A673 (cell line): ENCODE measurements around the gene IL12A. TPM values are rescaled to one million over a fixed set of nuclear protein-coding genes. Genes with fewer than 3 reads are reported as not detected.

Experiments used
- BruUV-seq: library from RNA; stranded (reverse); fragments of 400-500 nt; replicated peaks from 2 replicates; lab custom pipeline; 2021; lab: Mats Ljungman, UMichigan
- CTCF ChIA-PET: fragments of 300-600 bp; sonication (Branson Sonifier 250); formaldehyde crosslinking; loops from one replicate; lab custom pipeline; 2022; ENCODE audit warnings: antibody characterized with exemption; lab: Charles Lee
- POLR2A ChIA-PET: fragments of 300-600 bp; sonication (Branson Sonifier 250); formaldehyde crosslinking; loops from one replicate; lab custom pipeline; 2022; ENCODE audit warnings: antibody characterized with exemption; ENCODE audit not compliant: low non-redundant PET; lab: Charles Lee
- DNase-seq: peaks from one replicate; pipeline ENCODE4 v3.0.0-alpha.2; 2015; ENCODE audit warnings: low spot score
- H3K27ac ChIP-seq: fragments of 200-600 bp; sonication (generic); 2 replicates; pipeline ENCODE4 v1.5.1; 2016; ENCODE audit warnings: mixed run types, low read depth, mild to moderate bottlenecking, mixed read lengths, antibody characterized with exemption, low read length; ENCODE audit not compliant: poor library complexity, severe bottlenecking
- H3K27me3 ChIP-seq: fragments of 200-600 bp; sonication (generic); replicated peaks from 2 replicates; pipeline ENCODE4 v1.6.1; 2017; ENCODE audit warnings: mixed run types, low read depth, mild to moderate bottlenecking, mixed read lengths, antibody characterized with exemption, low read length; ENCODE audit not compliant: insufficient read depth, poor library complexity
- H3K36me3 ChIP-seq: fragments of 200-600 bp; sonication (generic); 2 replicates; pipeline ENCODE4 v1.6.1; 2016; ENCODE audit warnings: mixed run types, mild to moderate bottlenecking, mixed read lengths, antibody characterized with exemption, low read length; ENCODE audit not compliant: insufficient read depth, poor library complexity, severe bottlenecking
- H3K4me1 ChIP-seq: fragments of 200-600 bp; sonication (generic); 2 replicates; pipeline ENCODE4 v1.6.1; 2017; ENCODE audit warnings: mixed run types, mild to moderate bottlenecking, mixed read lengths, antibody characterized with exemption, low read length; ENCODE audit not compliant: insufficient read depth, poor library complexity, severe bottlenecking
- H3K4me3 ChIP-seq: fragments of 200-600 bp; sonication (generic); 2 replicates; pipeline ENCODE4 v1.5.1; 2016; ENCODE audit warnings: low read depth, mixed run types, mild to moderate bottlenecking, mixed read lengths, low read length; ENCODE audit not compliant: poor library complexity, severe bottlenecking
- H3K9me3 ChIP-seq: fragments of 200-600 bp; sonication (generic); 2 replicates; pipeline ENCODE4 v1.6.1; 2016; ENCODE audit warnings: mixed run types, low read depth, mild to moderate bottlenecking, mixed read lengths, antibody characterized with exemption, low read length; ENCODE audit not compliant: poor library complexity, severe bottlenecking
- CTCF ChIP-seq: fragments of 300-800, 200-600 bp; sonication (generic); conservative IDR thresholded peaks from 2 replicates; pipeline ENCODE4 v1.5.1; 2017; ENCODE audit warnings: low read depth, mild to moderate bottlenecking, antibody characterized with exemption, low read length, moderate library complexity, mixed read lengths
- EZH2 ChIP-seq: fragments of 200-600 bp; sonication (generic); IDR thresholded peaks from 2 replicates; pipeline ENCODE4 v1.6.1; 2017; ENCODE audit warnings: borderline replicate concordance, low read depth, mild to moderate bottlenecking, mixed read lengths, antibody characterized with exemption, low read length; ENCODE audit not compliant: poor library complexity, severe bottlenecking
- intact Hi-C: fragments of 100-400 bp; cut with micrococcal nuclease; formaldehyde crosslinking; loops from one replicate; pipeline ENCODE4 v1.10.0; 2022; ENCODE audit not compliant: unreplicated experiment
- total RNA-seq: library from RNA; stranded (reverse); gene quantifications from 2 replicates; pipeline ENCODE4 v1.2.3, GENCODE V29; 2021

Gene IL12A
- total RNA-seq, 1 experiment from 2014 or later, result not detected

DNA sequence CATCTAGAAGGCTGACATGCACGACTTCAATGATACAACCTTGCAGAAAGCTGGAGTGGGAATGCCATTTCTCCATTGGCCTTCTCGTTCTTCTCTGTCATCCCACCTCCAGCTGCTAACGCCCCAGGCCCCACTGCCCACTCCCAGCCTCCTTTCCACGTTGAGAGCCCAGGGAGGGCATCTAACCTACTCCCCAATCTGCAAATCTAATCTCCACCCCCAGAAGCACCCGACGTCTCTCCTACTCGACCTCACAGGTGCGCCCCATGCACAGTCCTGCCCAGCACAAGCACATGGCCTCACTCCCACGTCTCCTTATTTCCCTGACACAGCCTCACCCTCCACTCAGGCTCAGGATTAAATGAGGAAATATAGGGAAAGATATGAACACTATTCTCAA lies 33.4 kb downstream of the IL12A start:
- Histone ChIP-seq H3K9me3 (no peaks in the 10 kb centered on the region), H3K4me3 (no peak overlapping the region), H3K4me1 (no peaks in the 10 kb centered on the region), H3K27ac (no peak overlapping the region), H3K27me3 (no peaks in the 10 kb centered on the region), H3K36me3 (no peaks in the 10 kb centered on the region)
- ChIA-PET CTCF (interaction anchor here (0.6 kb wide), 1 partner anchor 160 kb away, joined by 4 read pairs; no protein-coding TSS in a partner anchor), POLR2A (no interaction called here)
- DNase-seq, result no peak
- no TSS peak for BruUV-seq
- intact Hi-C loops, result no loop called here
- no peak for TF ChIP-seq EZH2
- TF ChIP-seq CTCF, result no peak

DNA sequence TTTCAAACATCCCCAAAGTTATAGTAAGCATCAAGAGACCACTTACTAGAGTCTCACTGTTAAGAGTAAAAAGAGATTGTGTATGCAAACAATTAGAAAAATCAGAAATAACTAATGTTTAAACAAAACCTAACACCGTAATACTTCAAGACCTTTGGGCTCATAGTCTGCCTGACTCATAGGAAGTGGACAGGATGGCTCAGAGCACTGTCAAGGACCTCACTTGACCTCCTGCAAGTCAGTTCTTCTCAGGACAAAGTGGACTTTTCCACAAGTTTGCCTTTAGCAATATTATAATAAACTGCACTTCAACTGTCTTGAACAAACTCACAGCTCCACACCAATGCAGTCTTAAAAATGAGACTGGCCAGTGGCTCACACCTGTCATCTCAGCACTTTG lies 34.8 kb downstream of the IL12A start:
- ChIA-PET POLR2A (no interaction called here), CTCF (no interaction called here)
- no peak for DNase-seq
- H3K27ac ChIP-seq, result no peak overlapping the region
- no peaks in the 10 kb centered on the region for H3K27me3 ChIP-seq
- no peaks in the 10 kb centered on the region for H3K9me3 ChIP-seq
- no peak overlapping the region for H3K4me3 ChIP-seq
- intact Hi-C loops, result no loop called here
- TF ChIP-seq EZH2 (no peak), CTCF (no peak)
- no peaks in the 10 kb centered on the region for H3K36me3 ChIP-seq
- H3K4me1 ChIP-seq, result no peaks in the 10 kb centered on the region
- BruUV-seq, result no TSS peak

DNA sequence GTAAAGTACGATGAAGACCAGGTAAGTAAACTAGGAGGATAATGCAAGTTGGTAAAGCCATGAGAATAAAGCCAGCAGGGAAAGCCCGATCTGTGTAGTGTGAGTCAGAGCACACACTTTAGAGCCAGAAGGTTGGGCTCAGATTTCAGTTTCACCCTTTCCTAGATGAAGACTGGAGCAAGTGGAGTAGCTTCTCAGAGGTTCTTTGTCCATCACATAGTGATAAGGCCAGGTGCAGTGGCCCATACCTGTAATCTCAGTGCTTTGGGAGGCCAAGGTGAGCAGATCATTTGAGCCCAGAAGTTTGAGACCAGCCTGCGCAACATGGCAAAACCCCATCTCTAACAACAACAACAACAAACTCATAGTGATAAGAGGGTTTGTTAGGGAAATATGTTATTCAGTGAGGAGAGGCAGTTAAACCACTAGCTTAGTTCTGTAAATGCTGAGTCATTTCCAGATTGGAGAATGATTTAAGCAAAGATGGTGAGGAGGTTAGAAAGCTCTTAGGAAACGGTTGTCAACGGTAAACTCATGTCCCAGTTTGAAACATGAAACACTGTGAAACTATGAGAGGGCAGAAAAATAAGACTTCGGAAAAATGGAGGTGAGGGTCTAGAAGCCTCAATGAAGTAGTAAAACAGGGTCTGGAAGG lies 39.0 kb downstream of the IL12A start:
- Histone ChIP-seq H3K4me3 (no peak overlapping the region), H3K27ac (no peak overlapping the region)
- DNase-seq, result no peak

More for the DNA sequence above, 39.0 kb downstream of the IL12A start:
- Histone ChIP-seq H3K4me1 (no peaks in the 10 kb centered on the region), H3K36me3 (no peaks in the 10 kb centered on the region), H3K27me3 (no peaks in the 10 kb centered on the region), H3K9me3 (no peaks in the 10 kb centered on the region)
- CTCF ChIA-PET, result no interaction called here
- no peak for TF ChIP-seq EZH2
- TF ChIP-seq CTCF, result no peak
- intact Hi-C loops, result no loop called here
- no TSS peak for BruUV-seq
- POLR2A ChIA-PET, result interaction anchor here (0.6 kb wide), 1 partner anchor 38 kb away, joined by 3 read pairs; no protein-coding TSS in a partner anchor
